Measurements from ENCODE around the gene EARS2. TPM values are rescaled to one million over a fixed set of nuclear protein-coding genes. Genes with fewer than 3 reads are reported as not detected.
A peak's percentile ranks its signal among the peaks of the same experiment; 100 is the strongest.
"Not testable (repeated sequence)": the region's sequence is repeated elsewhere in the genome, so short reads cannot be mapped to it uniquely, and the experiment has no call there.

The EARS2 gene
- total RNA-seq, 1 donor from 2014 or later: 21.1 TPM

DNA sequence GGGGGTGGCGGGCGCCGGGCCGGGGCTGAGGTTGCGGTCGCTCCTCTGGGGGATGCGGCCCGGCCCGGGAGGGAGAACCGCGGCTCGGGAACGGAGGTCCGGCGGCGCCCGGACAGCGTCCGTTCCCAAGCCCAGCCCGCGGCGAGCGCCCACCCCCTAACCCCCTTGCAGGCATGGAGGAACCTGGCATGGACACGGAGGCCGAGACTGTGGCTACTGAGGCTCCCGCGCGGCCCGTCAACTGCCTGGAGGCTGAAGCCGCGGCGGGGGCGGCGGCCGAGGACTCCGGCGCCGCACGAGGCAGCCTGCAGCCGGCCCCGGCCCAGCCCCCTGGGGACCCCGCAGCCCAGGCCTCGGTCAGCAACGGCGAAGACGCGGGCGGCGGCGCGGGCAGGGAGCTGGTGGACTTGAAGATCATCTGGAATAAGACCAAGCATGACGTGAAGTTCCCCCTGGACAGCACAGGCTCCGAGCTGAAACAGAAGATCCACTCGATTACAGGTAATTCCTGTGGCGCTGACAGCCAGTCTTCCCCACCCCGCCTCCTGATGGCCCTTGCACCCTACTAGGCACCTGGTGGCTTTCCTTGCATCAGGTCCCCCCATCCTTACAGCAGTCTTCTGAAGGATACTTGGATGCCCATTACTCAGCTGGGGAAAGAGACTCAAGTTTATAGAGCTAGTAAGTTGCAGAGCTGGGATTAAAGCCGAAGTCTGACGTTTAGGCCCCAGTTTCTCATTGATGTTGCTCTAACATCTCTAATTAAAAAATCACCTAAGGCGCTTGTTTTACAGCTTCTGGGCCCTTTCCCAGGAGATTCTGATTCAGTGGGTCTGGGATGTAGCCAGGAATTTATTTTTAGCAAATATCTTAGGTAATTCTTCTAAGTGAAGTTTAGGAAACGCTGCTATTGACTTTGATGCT lies 891 bp upstream of the EARS2 start:
- no peak for DNase-seq
- intact Hi-C loops (cut with micrococcal nuclease): no loop called here
- H3K9me3 ChIP-seq (replicated peaks): no peaks in the 10 kb centered on the region
- peak overlapping the region; percentile 93 for H3K27ac ChIP-seq (replicated peaks)
- TF ChIP-seq, protein P1, sequence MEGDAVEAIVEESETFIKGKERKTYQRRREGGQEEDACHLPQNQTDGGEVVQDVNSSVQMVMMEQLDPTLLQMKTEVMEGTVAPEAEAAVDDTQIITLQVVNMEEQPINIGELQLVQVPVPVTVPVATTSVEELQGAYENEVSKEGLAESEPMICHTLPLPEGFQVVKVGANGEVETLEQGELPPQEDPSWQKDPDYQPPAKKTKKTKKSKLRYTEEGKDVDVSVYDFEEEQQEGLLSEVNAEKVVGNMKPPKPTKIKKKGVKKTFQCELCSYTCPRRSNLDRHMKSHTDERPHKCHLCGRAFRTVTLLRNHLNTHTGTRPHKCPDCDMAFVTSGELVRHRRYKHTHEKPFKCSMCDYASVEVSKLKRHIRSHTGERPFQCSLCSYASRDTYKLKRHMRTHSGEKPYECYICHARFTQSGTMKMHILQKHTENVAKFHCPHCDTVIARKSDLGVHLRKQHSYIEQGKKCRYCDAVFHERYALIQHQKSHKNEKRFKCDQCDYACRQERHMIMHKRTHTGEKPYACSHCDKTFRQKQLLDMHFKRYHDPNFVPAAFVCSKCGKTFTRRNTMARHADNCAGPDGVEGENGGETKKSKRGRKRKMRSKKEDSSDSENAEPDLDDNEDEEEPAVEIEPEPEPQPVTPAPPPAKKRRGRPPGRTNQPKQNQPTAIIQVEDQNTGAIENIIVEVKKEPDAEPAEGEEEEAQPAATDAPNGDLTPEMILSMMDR (IDR thresholded peaks at IDR 0.05; ENCODE audit: borderline replicate concordance): no peak
- H3K27me3 ChIP-seq (ENCODE audit: low read depth): no peaks in the 10 kb centered on the region
- peak overlapping the region; percentile 95 for H3K4me3 ChIP-seq
- H3K4me1 ChIP-seq: peaks cover 50% of the 10 kb centered on the region
- H3K36me3 ChIP-seq: peaks cover 41% of the 10 kb centered on the region

DNA sequence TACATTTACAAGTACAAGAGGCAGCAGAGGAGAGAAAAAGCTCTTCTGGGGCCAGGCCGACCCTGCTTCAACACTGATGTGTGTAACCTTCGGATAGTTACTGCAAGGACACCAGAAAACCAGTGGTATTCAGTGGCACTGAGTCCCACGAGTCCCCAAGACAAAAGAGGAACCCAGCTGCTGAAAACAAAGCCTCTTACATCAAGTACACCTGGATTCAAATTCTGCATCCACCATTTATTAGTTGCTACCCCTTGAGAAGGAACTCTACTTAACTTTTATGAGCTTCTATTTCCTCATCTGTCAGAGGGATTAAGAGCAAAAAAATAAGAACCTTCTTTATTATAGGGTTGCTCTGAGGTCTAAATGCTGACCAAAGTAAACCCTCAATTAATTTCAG lies 2.6 kb downstream of the EARS2 start:
- peaks cover 40% of the 10 kb centered on the region for H3K36me3 ChIP-seq
- H3K9me3 ChIP-seq (replicated peaks): no peaks in the 10 kb centered on the region
- intact Hi-C loops (cut with micrococcal nuclease): no loop called here
- TF ChIP-seq, protein P1 (IDR thresholded peaks at IDR 0.05; ENCODE audit: borderline replicate concordance): no peak
- DNase-seq: no peak
- H3K4me3 ChIP-seq: no peak overlapping the region
- no peaks in the 10 kb centered on the region for H3K27me3 ChIP-seq (ENCODE audit: low read depth)
- peaks cover 29% of the 10 kb centered on the region for H3K4me1 ChIP-seq
- H3K27ac ChIP-seq (replicated peaks): no peak overlapping the region

DNA sequence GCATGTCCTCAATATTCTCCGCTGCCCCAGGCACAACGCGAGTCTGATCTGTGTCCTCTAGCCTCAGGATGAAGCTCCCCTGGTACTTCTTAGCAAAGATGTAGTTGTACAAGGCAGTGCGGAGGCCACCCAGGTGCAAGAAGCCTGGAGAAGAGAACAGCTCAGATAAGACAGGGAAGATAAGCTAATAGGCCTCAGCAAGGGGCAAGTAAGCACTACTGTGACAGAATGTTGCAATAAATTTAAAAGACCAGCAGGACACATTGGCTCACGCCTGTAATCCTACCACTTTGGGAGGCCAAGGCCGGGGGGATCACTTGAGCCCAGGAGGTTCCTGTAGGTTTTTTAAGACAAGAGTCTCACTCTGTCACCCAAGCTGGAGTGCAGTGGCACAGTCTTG lies 5.0 kb downstream of the EARS2 start:
- H3K27ac ChIP-seq (replicated peaks): no peak overlapping the region
- peaks cover 9% of the 10 kb centered on the region for H3K4me1 ChIP-seq
- H3K36me3 ChIP-seq: peaks cover 54% of the 10 kb centered on the region
- no peaks in the 10 kb centered on the region for H3K27me3 ChIP-seq (ENCODE audit: low read depth)
- TF ChIP-seq, protein P1 (IDR thresholded peaks at IDR 0.05; ENCODE audit: borderline replicate concordance): no peak
- H3K4me3 ChIP-seq: no peak overlapping the region
- intact Hi-C loops (cut with micrococcal nuclease): no loop called here
- H3K9me3 ChIP-seq (replicated peaks): no peaks in the 10 kb centered on the region
- no peak for DNase-seq

DNA sequence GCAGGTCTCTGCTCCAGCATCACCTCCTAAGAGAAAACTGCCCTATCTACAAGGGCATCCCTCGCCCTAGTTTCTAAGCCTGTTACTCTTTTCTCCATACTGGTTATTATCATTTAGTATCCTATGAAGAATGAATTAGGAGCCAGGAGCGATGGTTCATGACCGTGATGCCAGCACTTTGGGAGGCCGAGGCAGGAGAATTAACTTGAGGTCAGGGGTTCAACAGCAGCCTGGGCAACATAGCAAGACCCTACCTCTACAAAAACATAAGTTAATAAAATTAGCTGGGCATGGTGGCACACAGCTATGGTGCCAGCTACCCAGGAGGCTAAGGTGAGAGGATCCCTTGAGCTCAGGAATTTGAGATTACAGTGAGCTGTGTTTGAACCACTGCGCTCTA lies 7.2 kb downstream of the EARS2 start:
- Histone ChIP-seq H3K27me3 (ENCODE audit: low read depth) (no peaks in the 10 kb centered on the region), H3K36me3 (peaks cover 76% of the 10 kb centered on the region), H3K4me1 (no peaks in the 10 kb centered on the region), H3K27ac (replicated peaks) (no peak overlapping the region), H3K9me3 (replicated peaks) (no peaks in the 10 kb centered on the region), H3K4me3 (no peak overlapping the region)
- intact Hi-C loops (cut with micrococcal nuclease): no loop called here
- TF ChIP-seq, protein P1 (IDR thresholded peaks at IDR 0.05; ENCODE audit: borderline replicate concordance): no peak
- no peak for DNase-seq

DNA sequence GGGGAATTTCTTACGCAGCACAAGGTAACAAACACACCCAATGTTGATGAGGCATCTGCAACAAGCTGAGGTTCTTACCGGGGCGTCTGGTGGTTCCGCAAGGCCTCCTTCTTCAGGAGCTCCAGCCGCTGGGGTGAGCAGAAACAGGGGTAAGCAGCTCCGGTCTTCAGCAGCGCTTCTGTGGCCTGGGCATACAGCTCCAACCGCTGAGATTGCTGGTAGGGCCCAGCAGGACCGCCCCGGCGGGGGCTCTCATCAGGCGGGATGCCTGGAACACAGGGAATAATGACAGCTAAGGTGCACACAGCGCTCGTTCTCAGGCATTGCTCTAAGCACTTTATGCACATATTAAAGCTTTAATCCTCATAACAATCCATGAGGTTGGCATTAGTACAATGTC lies 12.7 kb downstream of the EARS2 start:
- Histone ChIP-seq H3K4me1 (no peaks in the 10 kb centered on the region), H3K27me3 (ENCODE audit: low read depth) (no peaks in the 10 kb centered on the region), H3K4me3 (no peak overlapping the region), H3K9me3 (replicated peaks) (no peaks in the 10 kb centered on the region), H3K36me3 (peaks cover 87% of the 10 kb centered on the region), H3K27ac (replicated peaks) (no peak overlapping the region)
- DNase-seq: no peak
- TF ChIP-seq, protein P1 (IDR thresholded peaks at IDR 0.05; ENCODE audit: borderline replicate concordance): no peak
- intact Hi-C loops (cut with micrococcal nuclease): no loop called here

DNA sequence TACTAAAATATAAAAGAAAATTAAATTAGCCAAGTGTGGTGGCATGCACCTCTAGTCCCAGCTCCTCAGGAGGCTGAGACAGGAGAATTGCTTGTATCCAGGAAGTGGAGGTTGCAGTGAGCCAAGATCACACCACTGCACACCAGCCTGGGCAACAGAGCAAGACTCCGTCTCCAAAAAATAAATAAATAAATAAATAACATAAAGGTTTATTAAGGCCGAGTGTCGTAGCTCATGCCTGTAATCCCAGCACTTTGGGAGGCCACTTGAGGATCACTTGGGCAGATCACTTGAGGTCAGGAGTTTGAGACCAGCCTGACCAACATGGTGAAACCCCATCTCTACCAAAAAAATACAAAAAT lies 16.4 kb downstream of the EARS2 start:
- H3K4me1 ChIP-seq; H3K27me3 ChIP-seq (ENCODE audit: low read depth); intact Hi-C loops (cut with micrococcal nuclease); H3K9me3 ChIP-seq (replicated peaks); H3K4me3 ChIP-seq; H3K27ac ChIP-seq (replicated peaks); DNase-seq: not testable (repeated sequence)
- H3K36me3 ChIP-seq: peaks cover 86% of the 10 kb centered on the region

Measured in left ventricle myocardium inferior (tissue), 1 donor.